GM12878 (cell line): Measurements from ENCODE around the gene MTNR1A. TPM values are rescaled to one million over a fixed set of nuclear protein-coding genes. Genes with fewer than 3 reads are reported as not detected.

ENCODE experiments used
- ATAC-seq: fragments of 200-7000 bp; cut with Tn5 transposase; 3 replicates; pipeline ENCODE4 v1.9.1; 2020; ENCODE audit warnings: mild to moderate bottlenecking, moderate library complexity
- BruUV-seq: library from RNA; stranded (reverse); fragments of 400-500 nt; replicated peaks from 2 replicates; lab custom pipeline; 2021; lab: Mats Ljungman, UMichigan
- CTCF ChIA-PET: fragments of 300-600 bp; sonication (Branson Sonifier 250); formaldehyde crosslinking; extraction: SDS; loops from one replicate; lab custom pipeline; 2021; ENCODE audit warnings: inconsistent platforms; lab: Yijun Ruan, JAX
- POLR2A ChIA-PET: fragments of 350-600 bp; formaldehyde crosslinking; extraction: SDS; loops from one replicate; lab custom pipeline; 2021; ENCODE audit warnings: inconsistent platforms; lab: Charles Lee
- RAD21 ChIA-PET: fragments of 300-600 bp; sonication (Branson Sonifier 250); formaldehyde crosslinking; loops from one replicate; lab custom pipeline; 2023; ENCODE audit warnings: antibody characterized with exemption; ENCODE audit not compliant: unreplicated experiment; lab: Charles Lee
- SMC1A ChIA-PET: fragments of 300-600 bp; sonication (Branson Sonifier 250); formaldehyde crosslinking; loops from one replicate; lab custom pipeline; 2023; ENCODE audit not compliant: unreplicated experiment, uncharacterized antibody; lab: Charles Lee
- DNase-seq: peaks from one replicate; pipeline ENCODE4 v3.0.0-alpha.2; 2011; ENCODE audit warnings: low read depth, low spot score
- FAIRE-seq: peaks from 3 replicates; lab custom pipeline; 2011; peaks lifted over from hg19 to GRCh38; lab: Jason Lieb, UNC
- H2AFZ ChIP-seq: 2 replicates; pipeline ENCODE4 v1.6.0; 2011; ENCODE audit warnings: low read depth, low read length, control low read depth; ENCODE audit not compliant: control insufficient read depth
- H3K27ac ChIP-seq: 2 replicates; pipeline ENCODE4 v1.5.1; 2011; ENCODE audit warnings: control low read depth; ENCODE audit not compliant: control insufficient read depth, insufficient read depth
- H3K27me3 ChIP-seq, 2 experiments: replicated peaks in 1 of 2; 2 replicates each; pipeline versions ENCODE4 v1.6.0 to v1.6.1; 2011; ENCODE audit warnings: low read length in 1 of 2; ENCODE audit not compliant: control insufficient read depth in 2 of 2, insufficient read depth in 2 of 2
- H3K36me3 ChIP-seq, 2 experiments: 2 replicates each; pipeline ENCODE4 v1.5.1; 2011; ENCODE audit warnings: low read length in 1 of 2; ENCODE audit not compliant: control insufficient read depth in 2 of 2, insufficient read depth in 2 of 2
- H3K4me1 ChIP-seq: 2 replicates; pipeline ENCODE4 v1.6.1; 2011; ENCODE audit warnings: mild to moderate bottlenecking, low read length, moderate library complexity, mixed read lengths; ENCODE audit not compliant: control insufficient read depth, insufficient read depth
- H3K4me2 ChIP-seq: 2 replicates; pipeline ENCODE4 v1.6.0; 2011; ENCODE audit warnings: control low read depth; ENCODE audit not compliant: control insufficient read depth, insufficient read depth
- H3K4me3 ChIP-seq: fragments of 200-600 bp; sonication (generic); 2 replicates; pipeline ENCODE4 v1.5.1; 2016
- H3K79me2 ChIP-seq: 2 replicates; pipeline ENCODE4 v1.6.0; 2011; ENCODE audit warnings: low read length; ENCODE audit not compliant: control insufficient read depth, insufficient read depth
- H3K9ac ChIP-seq: 2 replicates; pipeline ENCODE4 v1.8.0; 2011; ENCODE audit warnings: low read length, control low read depth, mixed read lengths; ENCODE audit not compliant: control insufficient read depth, insufficient read depth
- H3K9me3 ChIP-seq: replicated peaks from 3 replicates; pipeline ENCODE4 v1.5.1; 2011; ENCODE audit warnings: mild to moderate bottlenecking, low read length; ENCODE audit not compliant: control insufficient read depth, insufficient read depth
- H4K20me1 ChIP-seq: 2 replicates; pipeline ENCODE4 v1.6.0; 2011; ENCODE audit not compliant: control insufficient read depth, insufficient read depth
- BMI1 ChIP-seq: fragments of 450-650 bp; IDR thresholded peaks from 2 replicates; pipeline ENCODE4 v1.6.1; 2016; ENCODE audit warnings: mild to moderate bottlenecking, moderate library complexity, borderline replicate concordance
- CEBPB ChIP-seq, 2 experiments: fragments of 150-350 bp in 1 of 2; IDR thresholded peaks; 2 replicates each; pipeline ENCODE4 v1.6.1; 2012 to 2014; ENCODE audit warnings: low read depth in 2 of 2, low read length in 2 of 2, borderline replicate concordance in 1 of 2, inconsistent platforms in 1 of 2
- FOXK2 ChIP-seq: fragments of 450-650 bp; IDR thresholded peaks from 2 replicates; pipeline ENCODE4 v1.6.1; 2017; ENCODE audit warnings: mild to moderate bottlenecking, moderate library complexity
- FOXM1 ChIP-seq: IDR thresholded peaks from 2 replicates; pipeline ENCODE4 v1.6.1; 2012; ENCODE audit warnings: low read depth, mild to moderate bottlenecking, inconsistent platforms, low read length, moderate library complexity
- RUNX3 ChIP-seq: IDR thresholded peaks from 2 replicates; pipeline ENCODE4 v1.6.1; 2012; ENCODE audit warnings: low read length, inconsistent platforms
- SREBF1 ChIP-seq: IDR thresholded peaks from 2 replicates; pipeline ENCODE4 v1.6.1; 2012; ENCODE audit warnings: mild to moderate bottlenecking, low read length
- SREBF2 ChIP-seq: IDR thresholded peaks from 2 replicates; pipeline ENCODE4 v1.6.1; 2012; ENCODE audit warnings: mild to moderate bottlenecking, low read length
- TCF12 ChIP-seq: IDR thresholded peaks from 2 replicates; pipeline ENCODE4 v1.6.1; 2011; ENCODE audit warnings: low read depth, mild to moderate bottlenecking, low read length
- ZBED1 ChIP-seq: IDR thresholded peaks from 2 replicates; pipeline ENCODE4 v1.6.1; 2016; ENCODE audit warnings: borderline replicate concordance
- WGBS: methylation state at CpG from one replicate; pipeline ENCODE4 v1.1.6; 2016; ENCODE audit warnings: low lambda C conversion rate; ENCODE audit not compliant: insufficient replicate concordance, insufficient coverage; ENCODE audit errors: missing lambda C conversion rate; 5-methylcytosine and 5-hydroxymethylcytosine counted together
- in situ Hi-C: fragments of 300-500 bp; cut with MboI; formaldehyde crosslinking; loops from 9 replicates; pipeline ENCODE4 v1.14.3; 2018; ENCODE audit warnings: mixed read lengths
- intact Hi-C: fragments of 100-400 bp; cut with micrococcal nuclease; formaldehyde crosslinking; loops from one replicate; pipeline ENCODE4 v1.14.2; 2022; ENCODE audit not compliant: unreplicated experiment
- polyA plus RNA-seq, 11 experiments: library from polyadenylated mRNA; depleted of rRNA in 4 of 11; unstranded in 6 of 11; stranded (reverse) in 5 of 11; fragments of >200 nt; fragmentation: Nextera tagmentation in 4 of 11; fragmentation: Illumina TruSeq in 1 of 11; extraction: Ambion mirVana in 4 of 11; extraction: Trizol in 1 of 11; gene quantifications; 1 replicate in 1 of 11; 2 replicates in 10 of 11; pipeline versions ENCODE4 v1.2.1 to v1.2.3, GENCODE V29; 2011 to 2016; ENCODE audit warnings: inconsistent platforms in 2 of 11, missing spikeins in 2 of 11, low read depth in 1 of 11
- total RNA-seq, 4 experiments: library from RNA; depleted of rRNA in 3 of 4; stranded (reverse); fragments of >200 nt in 3 of 4; fragmentation: Illumina TruSeq in 1 of 4; extraction: Trizol in 1 of 4; gene quantifications; 2 replicates each; pipeline versions ENCODE4 v1.2.1 to v1.2.3, GENCODE V29; 2013 to 2021

Gene MTNR1A
- total and polyA plus RNA-seq, 10 of the 15 experiments (the other 5 are each of a cell fraction or from before 2014, with no cell fraction given) = 0.14 TPM; not detected in 9

DNA sequence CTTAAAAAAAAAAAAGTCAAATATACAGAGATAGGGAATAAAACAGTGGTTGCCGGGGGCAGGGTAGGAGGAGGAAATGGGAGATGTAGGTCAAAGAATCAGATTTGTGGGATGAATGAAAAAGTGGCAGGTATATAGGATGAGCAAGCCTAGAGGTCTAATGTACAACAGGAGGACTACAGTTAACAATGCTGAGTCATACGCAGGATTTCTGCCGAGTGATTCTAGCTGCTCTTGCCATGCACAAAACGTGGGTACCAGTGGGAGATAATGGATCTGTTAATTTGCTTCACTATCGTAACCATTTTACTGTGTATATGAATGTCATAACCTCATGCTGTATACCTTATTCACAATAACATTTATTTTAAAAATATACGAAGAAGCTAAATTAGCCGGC is 10.7 kb upstream of the MTNR1A start (continued):
- no peak for TF ChIP-seq RUNX3
- TF ChIP-seq, all 136 proteins: peak for 0

DNA sequence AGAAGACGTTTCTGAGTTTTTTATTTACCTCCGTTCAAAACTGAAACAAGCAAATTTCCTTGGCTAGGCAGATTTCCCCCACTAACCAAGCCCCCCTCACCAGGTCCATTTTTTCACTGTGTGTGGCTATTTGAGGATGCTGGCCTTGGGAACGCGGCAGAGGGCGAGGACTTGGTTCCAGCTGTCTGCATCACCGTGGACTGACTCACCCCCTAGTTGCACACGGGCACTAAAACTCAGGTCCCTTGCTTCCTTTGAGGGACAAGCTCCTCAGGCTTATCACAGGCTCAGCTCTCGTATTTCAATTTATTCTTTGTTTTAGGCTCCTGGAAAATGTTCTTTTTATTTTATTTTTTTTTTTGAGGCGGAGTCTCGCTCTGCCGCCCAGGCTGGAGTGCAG is 8.4 kb upstream of the MTNR1A start:
- no peak overlapping the region for H3K27ac ChIP-seq
- ChIA-PET POLR2A (no interaction called here), SMC1A (interaction anchor here (0.6 kb wide), 1 partner anchor 1173 kb away, joined by 3 read pairs; no protein-coding TSS in a partner anchor), RAD21 (no interaction called here), CTCF (interaction anchor here (1.2 kb wide), 1 partner anchor 10 kb away, joined by 3 read pairs; no protein-coding TSS in a partner anchor)
- no peak overlapping the region for H3K4me2 ChIP-seq
- FAIRE-seq = no peak
- intact Hi-C loops = loop anchor here (10.0 kb wide), 1 partner anchor 59 kb away; no protein-coding TSS in a partner anchor
- no peak overlapping the region for H3K4me3 ChIP-seq
- no peaks in the 10 kb centered on the region for H3K4me1 ChIP-seq
- no peak overlapping the region for H3K9ac ChIP-seq
- H3K79me2 ChIP-seq = no peaks in the 10 kb centered on the region
- in situ Hi-C loops = no loop called here
- no peaks in the 10 kb centered on the region for H3K9me3 ChIP-seq
- no peaks in the 10 kb centered on the region for H4K20me1 ChIP-seq
- no peak overlapping the region for H2AFZ ChIP-seq
- TF ChIP-seq SREBF2 (no peak), BMI1 (no peak), ZBED1 (no peak), FOXK2 (no peak), CEBPB (IDR thresholded peaks at IDR 0.05; ENCODE audit: borderline replicate concordance in 1 of 2, low read depth in 2 of 2, low read length in 2 of 2) (no peak), SREBF1 (no peak), FOXM1 (no peak), TCF12 (no peak)
- no peaks in the 10 kb centered on the region for H3K27me3 ChIP-seq
- 54% methylated on average over 10 of the region's 11 CpGs for WGBS
- H3K36me3 ChIP-seq = no peaks in the 10 kb centered on the region
- DNase-seq = no peak
- no peak for ATAC-seq
- BruUV-seq = no TSS peak
